Testis (tissue), 3 donors: Measurements from ENCODE around the gene REXO5. TPM values are rescaled to one million over a fixed set of nuclear protein-coding genes. Genes with fewer than 3 reads are reported as not detected.
A peak's percentile ranks its signal among the peaks of the same experiment; 100 is the strongest.

Source experiments
- DNase-seq: peaks from one replicate; pipeline ENCODE4 v3.0.0-alpha.2; 2019
- H3K27ac ChIP-seq, 2 donors: fragments of 200-600 bp; sonication (generic); one replicate each; pipeline ENCODE4 v1.5.1; 2019
- H3K27me3 ChIP-seq: fragments of 200-600 bp; sonication (generic); one replicate; pipeline ENCODE4 v1.5.1; 2019
- H3K36me3 ChIP-seq: fragments of 200-600 bp; sonication (generic); one replicate; pipeline ENCODE4 v1.5.1; 2017; ENCODE audit warnings: low read depth; ENCODE audit errors: missing control alignments
- H3K4me1 ChIP-seq: fragments of 200-600 bp; sonication (generic); one replicate; pipeline ENCODE4 v1.5.1; 2019
- H3K4me3 ChIP-seq, 2 donors: fragments of 200-600 bp; sonication (generic); one replicate each; pipeline ENCODE4 v1.5.1; 2017 to 2019
- H3K9me3 ChIP-seq: fragments of 200-600 bp; sonication (generic); one replicate; pipeline ENCODE4 v1.5.1; 2017
- POLR2A ChIP-seq: fragments of 450-650 bp; IDR thresholded peaks from one replicate; pipeline ENCODE4 v1.6.1; 2017; ENCODE audit warnings: antibody characterized with exemption, mild to moderate bottlenecking, moderate library complexity
- WGBS, 2 donors: methylation state at CpG; one replicate each; pipeline ENCODE4 v1.1.5; 2018; 5-methylcytosine and 5-hydroxymethylcytosine counted together
- intact Hi-C: fragments of 100-400 bp; cut with DNase I; formaldehyde crosslinking; loops from one replicate; pipeline ENCODE4 v1.15.1; 2023; ENCODE audit warnings: low total_unique reads
- polyA plus RNA-seq: library from polyadenylated mRNA; stranded (reverse); fragments of 350-450 nt; fragmentation: Illumina TruSeq; extraction: RNeasy Lipid Tissue Mini Kit (QIAGEN cat#74804); gene quantifications from one replicate; pipeline ENCODE4 v1.2.3, GENCODE V29; 2014; ENCODE audit warnings: low read depth, low replicate concordance; ENCODE audit not compliant: insufficient read depth
- total RNA-seq, 2 donors: library from RNA; depleted of rRNA; stranded (reverse); fragments of >200 nt; gene quantifications; one replicate each; pipeline ENCODE4 v1.2.3, GENCODE V29; 2016
- TF ChIP-seq, protein P1 (sequence below), 3 experiments: fragments of 450-650 bp in 2 of 3; fragments of 200-600 bp in 1 of 3; sonication (generic) in 1 of 3; IDR thresholded peaks; one replicate each; pipeline ENCODE4 v1.5.1; 2016 to 2019; ENCODE audit warnings: antibody characterized with exemption in 3 of 3, mild to moderate bottlenecking in 2 of 3, moderate library complexity in 1 of 3

The REXO5 gene
- total and polyA plus RNA-seq, 3 donors from 2014 or later = 228 to 991 (median 234) TPM

- no peaks in the 10 kb centered on the region for H3K36me3 ChIP-seq
- H3K27ac ChIP-seq = no peak overlapping the region
- no peaks in the 10 kb centered on the region for H3K27me3 ChIP-seq
- H3K9me3 ChIP-seq = no peaks in the 10 kb centered on the region
- no peaks in the 10 kb centered on the region for H3K4me1 ChIP-seq
- TF ChIP-seq, protein P1, sequence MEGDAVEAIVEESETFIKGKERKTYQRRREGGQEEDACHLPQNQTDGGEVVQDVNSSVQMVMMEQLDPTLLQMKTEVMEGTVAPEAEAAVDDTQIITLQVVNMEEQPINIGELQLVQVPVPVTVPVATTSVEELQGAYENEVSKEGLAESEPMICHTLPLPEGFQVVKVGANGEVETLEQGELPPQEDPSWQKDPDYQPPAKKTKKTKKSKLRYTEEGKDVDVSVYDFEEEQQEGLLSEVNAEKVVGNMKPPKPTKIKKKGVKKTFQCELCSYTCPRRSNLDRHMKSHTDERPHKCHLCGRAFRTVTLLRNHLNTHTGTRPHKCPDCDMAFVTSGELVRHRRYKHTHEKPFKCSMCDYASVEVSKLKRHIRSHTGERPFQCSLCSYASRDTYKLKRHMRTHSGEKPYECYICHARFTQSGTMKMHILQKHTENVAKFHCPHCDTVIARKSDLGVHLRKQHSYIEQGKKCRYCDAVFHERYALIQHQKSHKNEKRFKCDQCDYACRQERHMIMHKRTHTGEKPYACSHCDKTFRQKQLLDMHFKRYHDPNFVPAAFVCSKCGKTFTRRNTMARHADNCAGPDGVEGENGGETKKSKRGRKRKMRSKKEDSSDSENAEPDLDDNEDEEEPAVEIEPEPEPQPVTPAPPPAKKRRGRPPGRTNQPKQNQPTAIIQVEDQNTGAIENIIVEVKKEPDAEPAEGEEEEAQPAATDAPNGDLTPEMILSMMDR (IDR thresholded peaks at IDR 0.05) = no peak
- no peak for TF ChIP-seq POLR2A
- no peak for DNase-seq
- H3K4me3 ChIP-seq = no peak overlapping the region
- intact Hi-C loops = no loop called here
- WGBS, 2 donors = 97 to 100% methylated on average over 1 of the region's 1 CpG
Measured at GRCh38 chr16:20768121-20768520, 38.2 kb upstream of the REXO5 start.

DNA sequence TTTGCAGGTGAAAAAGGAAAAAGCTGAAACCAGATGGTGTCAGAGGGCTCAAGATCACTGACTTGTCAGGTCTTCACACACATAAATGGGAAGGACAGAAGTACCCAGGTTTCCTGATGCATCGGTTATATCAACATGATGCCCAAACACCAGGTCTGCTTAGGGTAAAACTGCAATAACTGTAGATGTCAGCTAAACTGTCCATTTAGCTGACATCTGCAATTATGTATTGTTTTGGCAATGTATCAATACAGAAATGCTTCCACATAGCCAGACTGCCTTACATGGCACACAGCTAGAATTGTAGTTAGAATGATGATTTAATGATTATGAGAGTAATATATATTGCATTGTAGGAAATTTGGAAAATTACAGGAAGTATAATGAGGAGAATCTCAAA, 37.5 kb upstream of the REXO5 start:
- no peak for TF ChIP-seq POLR2A
- TF ChIP-seq, protein P1 (IDR thresholded peaks at IDR 0.05) = no peak
- H3K27me3 ChIP-seq = no peaks in the 10 kb centered on the region
- DNase-seq = no peak
- intact Hi-C loops = no loop called here
- no peak overlapping the region for H3K4me3 ChIP-seq
- no peak overlapping the region for H3K27ac ChIP-seq
- H3K9me3 ChIP-seq = no peaks in the 10 kb centered on the region
- 53 to 91% methylated on average over 1 of the region's 1 CpG for WGBS, 2 donors
- no peaks in the 10 kb centered on the region for H3K4me1 ChIP-seq
- no peaks in the 10 kb centered on the region for H3K36me3 ChIP-seq

GRCh38 chr16:20773679-20774078, 32.6 kb upstream of the REXO5 start:
- H3K27ac ChIP-seq = no peak overlapping the region
- H3K4me3 ChIP-seq = no peak overlapping the region
- H3K9me3 ChIP-seq = no peaks in the 10 kb centered on the region
- intact Hi-C loops = no loop called here
- no peak for DNase-seq
- no peaks in the 10 kb centered on the region for H3K4me1 ChIP-seq
- 92% methylated on average over 3 of the region's 3 CpGs for WGBS, 2 donors
- H3K36me3 ChIP-seq = no peaks in the 10 kb centered on the region
- TF ChIP-seq POLR2A = no peak
- TF ChIP-seq, protein P1 (IDR thresholded peaks at IDR 0.05) = no peak
- no peaks in the 10 kb centered on the region for H3K27me3 ChIP-seq

DNA sequence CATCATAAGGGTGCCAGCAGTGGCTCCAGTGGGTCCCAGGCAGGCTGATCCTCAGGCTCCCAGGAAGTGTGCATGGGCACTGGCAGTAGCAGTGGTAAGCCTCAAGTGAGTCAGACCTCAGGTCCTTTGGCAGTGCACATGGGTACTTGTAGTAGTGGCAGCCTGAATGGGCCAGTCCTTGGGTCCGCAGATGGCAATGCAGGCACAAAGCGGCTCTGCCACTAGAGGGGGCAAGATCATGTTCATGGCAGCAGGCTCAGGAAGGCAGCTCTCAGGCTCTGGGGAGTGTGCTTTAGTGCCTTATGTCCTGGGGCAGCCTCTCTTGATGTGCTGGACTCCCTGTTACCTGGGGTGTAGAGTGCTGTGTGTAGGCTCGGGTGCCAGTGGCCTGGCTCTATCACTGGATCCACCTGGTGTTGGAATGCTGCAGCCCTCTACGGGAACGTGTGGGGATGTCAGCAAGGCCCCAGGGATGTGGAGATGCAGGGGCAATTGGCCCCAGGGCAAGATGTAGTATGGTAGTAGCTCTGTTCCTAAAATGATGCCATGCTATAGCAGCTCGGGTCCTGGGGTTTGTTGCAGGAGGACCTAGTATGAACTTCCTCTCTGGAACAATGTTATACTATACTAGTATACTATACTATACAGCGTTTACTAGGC, 31.5 kb upstream of the REXO5 start:
- 68 to 90% methylated on average over 4 to 7 of the region's 7 CpGs for WGBS, 2 donors
- intact Hi-C loops = no loop called here

More for the DNA sequence above, 31.5 kb upstream of the REXO5 start:
- Histone ChIP-seq H3K27me3 (no peaks in the 10 kb centered on the region), H3K27ac (no peak overlapping the region), H3K36me3 (no peaks in the 10 kb centered on the region), H3K9me3 (no peaks in the 10 kb centered on the region), H3K4me3 (no peak overlapping the region), H3K4me1 (no peaks in the 10 kb centered on the region)
- TF ChIP-seq, protein P1 (IDR thresholded peaks at IDR 0.05) = peak in 2 of 3 experiments; percentile 5 to 42
- no peak for TF ChIP-seq POLR2A
- DNase-seq = peak; percentile 80
